HEK293 (cell line): ENCODE results near the gene SLC6A3.

ENCODE experiments used
- CTCF ChIP-seq: fragments of 450-650 bp; formaldehyde crosslinking; IDR thresholded peaks from 2 replicates; pipeline ENCODE4 v1.5.1; 2016; ENCODE audit warnings: missing biosample characterization, missing genetic modification characterization
- ELK4 ChIP-seq: IDR thresholded peaks from 2 replicates; pipeline ENCODE4 v1.6.1; 2011; ENCODE audit warnings: mild to moderate bottlenecking, low read depth, low read length, borderline replicate concordance
- KLF10 ChIP-seq: fragments of 450-650 bp; IDR thresholded peaks from 2 replicates; pipeline ENCODE4 v1.5.1; 2018; ENCODE audit warnings: missing biosample characterization, mild to moderate bottlenecking, missing genetic modification characterization
- RBAK ChIP-seq: fragments of 450-650 bp; formaldehyde crosslinking; IDR thresholded peaks from 2 replicates; pipeline ENCODE4 v1.5.1; 2016; ENCODE audit warnings: missing biosample characterization, missing genetic modification characterization
- YY1 ChIP-seq: fragments of 450-650 bp; formaldehyde crosslinking; IDR thresholded peaks from 2 replicates; pipeline ENCODE4 v1.5.1; 2018; ENCODE audit warnings: missing biosample characterization, missing genetic modification characterization
- ZBTB11 ChIP-seq: fragments of 450-650 bp; formaldehyde crosslinking; conservative IDR thresholded peaks from 2 replicates; pipeline ENCODE4 v1.5.1; 2016; ENCODE audit warnings: low read depth, missing biosample characterization, missing genetic modification characterization
- ZBTB44 ChIP-seq: fragments of 450-650 bp; IDR thresholded peaks from 2 replicates; pipeline ENCODE4 v1.5.1; 2018; ENCODE audit warnings: missing biosample characterization, mild to moderate bottlenecking, missing genetic modification characterization
- ZFP69B ChIP-seq: fragments of 450-650 bp; formaldehyde crosslinking; IDR thresholded peaks from 2 replicates; pipeline ENCODE4 v1.5.1; 2016; ENCODE audit warnings: missing biosample characterization, missing genetic modification characterization
- ZNF157 ChIP-seq: fragments of 450-650 bp; formaldehyde crosslinking; IDR thresholded peaks from 2 replicates; pipeline ENCODE4 v1.5.1; 2016; ENCODE audit warnings: missing biosample characterization, missing genetic modification characterization
- ZNF24 ChIP-seq: fragments of 450-650 bp; formaldehyde crosslinking; IDR thresholded peaks from 2 replicates; pipeline ENCODE4 v1.5.1; 2016; ENCODE audit warnings: missing biosample characterization, missing genetic modification characterization
- ZNF274 ChIP-seq, 2 experiments: fragments of 200-500 bp in 1 of 2; fragments of 450-650 bp in 1 of 2; sonication (Bioruptor generic) in 1 of 2; formaldehyde crosslinking in 1 of 2; IDR thresholded peaks; 2 replicates each; pipeline versions ENCODE4 v1.5.1 to v1.6.1; 2014 to 2016; ENCODE audit warnings: borderline replicate concordance in 1 of 2, inconsistent platforms in 1 of 2, low read length in 1 of 2, missing biosample characterization in 1 of 2, missing genetic modification characterization in 1 of 2
- ZNF416 ChIP-seq: fragments of 450-650 bp; formaldehyde crosslinking; IDR thresholded peaks from 2 replicates; pipeline ENCODE4 v1.5.1; 2016; ENCODE audit warnings: missing biosample characterization, missing genetic modification characterization
- ZNF423 ChIP-seq: fragments of 450-650 bp; formaldehyde crosslinking; IDR thresholded peaks from 2 replicates; pipeline ENCODE4 v1.5.1; 2016; ENCODE audit warnings: missing biosample characterization, missing genetic modification characterization
- ZSCAN18 ChIP-seq: fragments of 450-650 bp; formaldehyde crosslinking; IDR thresholded peaks from 2 replicates; pipeline ENCODE4 v1.5.1; 2016; ENCODE audit warnings: missing biosample characterization, missing genetic modification characterization

- no peak for TF ChIP-seq CTCF (tag by site-specific recombination)
- no peak for TF ChIP-seq ZNF157 (tag by site-specific recombination)
- TF ChIP-seq YY1 (tag by site-specific recombination): no peak
- TF ChIP-seq ZNF24 (tag by site-specific recombination): no peak
- no peak for TF ChIP-seq ZNF423
- TF ChIP-seq ZFP69B (tag by site-specific recombination): no peak
- TF ChIP-seq ZBTB44 (tag by site-specific recombination): no peak
- no peak for TF ChIP-seq ZNF274 (IDR thresholded peaks at IDR 0.05; ENCODE audit: low read length)
- TF ChIP-seq ZNF274 (tag by site-specific recombination; IDR thresholded peaks at IDR 0.05; ENCODE audit: borderline replicate concordance): no peak
- TF ChIP-seq ZBTB11: no peak
- no peak for TF ChIP-seq RBAK (tag by site-specific recombination)
- no peak for TF ChIP-seq ZNF416 (tag by site-specific recombination)
- TF ChIP-seq KLF10: no peak
- TF ChIP-seq ZSCAN18: no peak
- TF ChIP-seq ELK4: no peak
These were observed 76.5 kb downstream of the SLC6A3 start for GRCh38 chr5:1368756-1369155.
